Measurements from ENCODE around the gene STAB1. TPM values are rescaled to one million over a fixed set of nuclear protein-coding genes. Genes with fewer than 3 reads are reported as not detected.

STAB1 gene
- total RNA-seq, 4 donors from 2014 or later: 27.0 to 98.2 (median 67.2) TPM

- no peak for DNase-seq
- Histone ChIP-seq H3K27me3 (no peaks in the 10 kb centered on the region), H3K4me1 (peaks cover 0 to 4% (median 0%) of the 10 kb centered on the region in 4 donors), H3K4me3 (no peak overlapping the region), H3K27ac (no peak overlapping the region), H3K9me3 (no peaks in the 10 kb centered on the region), H3K36me3 (no peaks in the 10 kb centered on the region)
- TF ChIP-seq CTCF (IDR thresholded peaks at IDR 0.05): no peak
Observed at GRCh38 chr3:52503788-52504424, 8.8 kb downstream of the STAB1 start.

- no peaks in the 10 kb centered on the region for H3K36me3 ChIP-seq
- no peak overlapping the region for H3K27ac ChIP-seq
- no peak overlapping the region for H3K4me3 ChIP-seq
- no peaks in the 10 kb centered on the region for H3K9me3 ChIP-seq
- no peak for TF ChIP-seq CTCF (IDR thresholded peaks at IDR 0.05)
- TF ChIP-seq POLR2A (IDR thresholded peaks at IDR 0.05): no peak
- H3K27me3 ChIP-seq: no peaks in the 10 kb centered on the region
- no peaks in the 10 kb centered on the region for H3K4me1 ChIP-seq
- DNase-seq: no peak
Observed at GRCh38 chr3:52504977-52505376, 9.8 kb downstream of the STAB1 start.

- Histone ChIP-seq H3K4me1 (no peaks in the 10 kb centered on the region), H3K9me3 (no peaks in the 10 kb centered on the region), H3K36me3 (no peaks in the 10 kb centered on the region), H3K27ac (no peak overlapping the region), H3K4me3 (no peak overlapping the region), H3K27me3 (no peaks in the 10 kb centered on the region)
- DNase-seq: no peak
- TF ChIP-seq CTCF (IDR thresholded peaks at IDR 0.05): no peak
- no peak for TF ChIP-seq POLR2A (IDR thresholded peaks at IDR 0.05)
Observed at GRCh38 chr3:52506266-52506966, 11.3 kb downstream of the STAB1 start.

GRCh38 chr3:52507359-52507758 lies 12.2 kb downstream of the STAB1 start:
- TF ChIP-seq POLR2A (IDR thresholded peaks at IDR 0.05) (no peak), CTCF (IDR thresholded peaks at IDR 0.05) (no peak)
- H3K4me1 ChIP-seq: no peaks in the 10 kb centered on the region
- no peaks in the 10 kb centered on the region for H3K27me3 ChIP-seq
- no peaks in the 10 kb centered on the region for H3K36me3 ChIP-seq
- H3K9me3 ChIP-seq: no peaks in the 10 kb centered on the region
- H3K4me3 ChIP-seq: no peak overlapping the region
- no peak for DNase-seq
- no peak overlapping the region for H3K27ac ChIP-seq

- no peak for DNase-seq
- H3K27me3 ChIP-seq: no peaks in the 10 kb centered on the region
- TF ChIP-seq CTCF (IDR thresholded peaks at IDR 0.05) (no peak), POLR2A (IDR thresholded peaks at IDR 0.05) (no peak)
- H3K4me3 ChIP-seq: no peak overlapping the region
- H3K4me1 ChIP-seq: no peaks in the 10 kb centered on the region
- no peaks in the 10 kb centered on the region for H3K36me3 ChIP-seq
- H3K9me3 ChIP-seq: no peaks in the 10 kb centered on the region
- no peak overlapping the region for H3K27ac ChIP-seq
Observed at GRCh38 chr3:52509753-52510328, 14.7 kb downstream of the STAB1 start.
